TTC549 (cell line): Measurements from ENCODE around the gene PUSL1.

Source experiments
- FAIRE-seq: peaks from 2 replicates; lab custom pipeline; 2012; peaks lifted over from hg19 to GRCh38; lab: Jason Lieb, UNC

Gene PUSL1

DNA sequence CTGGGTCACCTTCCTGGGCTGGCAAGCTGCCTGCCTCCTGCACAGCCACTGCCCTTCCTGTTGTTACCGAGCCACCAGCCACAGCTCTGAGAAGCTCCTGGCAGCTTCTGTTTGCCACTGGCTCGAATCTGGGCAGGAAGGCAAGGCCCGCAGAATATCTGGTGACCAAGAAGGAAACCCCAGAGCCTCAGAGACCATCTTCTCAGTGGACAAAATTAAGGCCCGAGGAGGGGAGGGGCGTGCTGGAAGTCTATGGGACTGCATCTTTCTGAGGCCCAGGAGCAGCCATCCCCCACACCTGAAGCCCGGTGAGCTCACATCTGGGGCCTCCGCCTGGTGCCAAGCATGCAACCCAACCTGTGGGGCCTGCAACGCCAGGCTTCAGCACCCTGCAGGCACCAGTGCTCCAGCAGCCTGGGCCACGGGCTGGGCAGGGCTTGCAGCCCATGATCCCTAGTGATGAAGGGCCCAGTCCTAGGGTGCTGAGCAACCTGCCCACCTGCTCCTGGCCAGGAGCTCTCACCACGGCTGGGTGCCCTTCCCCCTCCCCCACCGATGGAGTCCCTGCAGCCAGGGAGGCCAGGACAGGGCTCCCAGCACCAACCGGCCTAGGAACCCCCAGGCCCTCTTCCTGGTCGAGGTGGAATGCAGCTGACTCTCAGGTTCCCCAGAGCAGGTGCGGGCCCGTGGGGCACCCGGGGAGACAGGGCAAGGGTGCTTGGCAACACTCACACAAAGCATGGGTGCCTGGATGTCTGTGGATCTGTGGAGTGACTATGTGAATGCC, 17.1 kb downstream of the PUSL1 start:
- FAIRE-seq: no peak

GRCh38 chr1:1326075-1326605, 17.7 kb downstream of the PUSL1 start:
- FAIRE-seq: no peak

- FAIRE-seq: no peak
These were observed 18.9 kb downstream of the PUSL1 start for GRCh38 chr1:1327291-1327690.

DNA sequence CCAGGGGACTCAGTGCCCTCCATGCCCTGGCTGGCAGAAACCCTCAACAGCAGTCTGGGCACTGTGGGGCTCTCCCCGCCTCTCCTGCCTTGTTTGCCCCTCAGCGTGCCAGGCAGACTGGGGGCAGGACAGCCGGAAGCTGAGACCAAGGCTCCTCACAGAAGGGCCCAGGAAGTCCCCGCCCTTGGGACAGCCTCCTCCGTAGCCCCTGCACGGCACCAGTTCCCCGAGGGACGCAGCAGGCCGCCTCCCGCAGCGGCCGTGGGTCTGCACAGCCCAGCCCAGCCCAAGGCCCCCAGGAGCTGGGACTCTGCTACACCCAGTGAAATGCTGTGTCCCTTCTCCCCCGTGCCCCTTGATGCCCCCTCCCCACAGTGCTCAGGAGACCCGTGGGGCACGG, 19.9 kb downstream of the PUSL1 start:
- FAIRE-seq: no peak

DNA sequence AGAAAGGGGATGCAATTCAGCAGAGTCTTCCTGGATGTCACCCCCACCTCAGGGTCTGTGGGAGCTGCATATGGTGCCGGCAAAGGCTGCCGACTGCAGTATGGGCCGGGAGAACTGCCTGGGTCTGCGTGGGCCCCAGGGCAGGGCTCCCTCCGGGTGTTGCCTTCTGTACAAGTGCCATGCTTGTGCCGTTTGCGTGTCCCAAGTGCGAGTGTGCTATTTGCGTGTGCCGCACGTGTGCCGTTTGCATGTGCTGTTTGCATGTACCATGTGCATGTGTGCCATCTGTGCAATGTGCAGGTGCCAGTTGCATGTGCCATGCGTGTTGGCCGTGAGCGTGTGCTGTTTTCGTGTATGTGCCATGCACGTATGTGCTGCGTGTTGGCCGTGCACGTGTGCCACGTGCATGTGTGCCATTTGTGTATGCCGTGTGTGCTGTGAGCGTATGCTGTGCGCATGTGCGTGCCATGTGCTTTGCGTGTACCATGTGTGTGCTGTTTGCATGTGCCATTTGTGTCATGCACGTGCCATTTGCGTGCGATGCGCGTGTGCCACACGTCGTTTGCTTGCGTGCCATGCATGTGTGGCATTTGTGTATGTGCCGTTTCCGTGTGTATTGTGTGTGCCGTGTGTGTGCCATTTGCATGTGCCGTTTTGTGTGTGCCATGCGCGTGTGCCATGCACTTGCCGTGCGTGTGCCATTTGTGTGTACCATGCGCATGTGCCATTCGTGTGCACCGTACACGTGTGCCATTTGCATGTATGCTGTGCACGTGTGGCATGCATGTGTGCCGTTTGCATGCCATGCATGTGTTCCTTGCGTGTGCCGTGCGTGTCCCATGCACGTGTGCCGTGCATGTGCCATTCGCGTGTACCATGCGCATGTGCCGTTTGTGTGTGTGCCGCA, 21.2 kb downstream of the PUSL1 start:
- FAIRE-seq: no peak

- no peak for FAIRE-seq
These were observed 22.1 kb downstream of the PUSL1 start for GRCh38 chr1:1330366-1331067.

DNA sequence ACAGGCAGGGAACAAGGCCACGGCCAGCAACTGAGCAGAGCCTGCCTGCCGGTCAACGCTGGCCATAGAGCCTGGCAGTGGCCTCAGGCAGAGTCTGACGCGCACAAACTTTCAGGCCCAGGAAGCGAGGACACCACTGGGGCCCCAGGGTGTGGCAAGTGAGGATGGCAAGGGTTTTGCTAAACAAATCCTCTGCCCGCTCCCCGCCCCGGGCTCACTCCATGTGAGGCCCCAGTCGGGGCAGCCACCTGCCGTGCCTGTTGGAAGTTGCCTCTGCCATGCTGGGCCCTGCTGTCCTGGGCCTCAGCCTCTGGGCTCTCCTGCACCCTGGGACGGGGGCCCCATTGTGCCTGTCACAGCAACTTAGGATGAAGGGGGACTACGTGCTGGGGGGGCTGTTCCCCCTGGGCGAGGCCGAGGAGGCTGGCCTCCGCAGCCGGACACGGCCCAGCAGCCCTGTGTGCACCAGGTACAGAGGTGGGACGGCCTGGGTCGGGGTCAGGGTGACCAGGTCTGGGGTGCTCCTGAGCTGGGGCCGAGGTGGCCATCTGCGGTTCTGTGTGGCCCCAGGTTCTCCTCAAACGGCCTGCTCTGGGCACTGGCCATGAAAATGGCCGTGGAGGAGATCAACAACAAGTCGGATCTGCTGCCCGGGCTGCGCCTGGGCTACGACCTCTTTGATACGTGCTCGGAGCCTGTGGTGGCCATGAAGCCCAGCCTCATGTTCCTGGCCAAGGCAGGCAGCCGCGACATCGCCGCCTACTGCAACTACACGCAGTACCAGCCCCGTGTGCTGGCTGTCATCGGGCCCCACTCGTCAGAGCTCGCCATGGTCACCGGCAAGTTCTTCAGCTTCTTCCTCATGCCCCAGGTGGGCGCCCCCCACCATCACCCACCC, 22.9 kb downstream of the PUSL1 start, which contains the start of gene TAS1R3:
Gene TAS1R3 (plus strand): TSS at position 213 of the 898 bp plus-strand sequence. CDS start 66 bp downstream, at position 279.
- FAIRE-seq: no peak

GRCh38 chr1:1332031-1332755, 23.8 kb downstream of the PUSL1 start:
- no peak for FAIRE-seq

DNA sequence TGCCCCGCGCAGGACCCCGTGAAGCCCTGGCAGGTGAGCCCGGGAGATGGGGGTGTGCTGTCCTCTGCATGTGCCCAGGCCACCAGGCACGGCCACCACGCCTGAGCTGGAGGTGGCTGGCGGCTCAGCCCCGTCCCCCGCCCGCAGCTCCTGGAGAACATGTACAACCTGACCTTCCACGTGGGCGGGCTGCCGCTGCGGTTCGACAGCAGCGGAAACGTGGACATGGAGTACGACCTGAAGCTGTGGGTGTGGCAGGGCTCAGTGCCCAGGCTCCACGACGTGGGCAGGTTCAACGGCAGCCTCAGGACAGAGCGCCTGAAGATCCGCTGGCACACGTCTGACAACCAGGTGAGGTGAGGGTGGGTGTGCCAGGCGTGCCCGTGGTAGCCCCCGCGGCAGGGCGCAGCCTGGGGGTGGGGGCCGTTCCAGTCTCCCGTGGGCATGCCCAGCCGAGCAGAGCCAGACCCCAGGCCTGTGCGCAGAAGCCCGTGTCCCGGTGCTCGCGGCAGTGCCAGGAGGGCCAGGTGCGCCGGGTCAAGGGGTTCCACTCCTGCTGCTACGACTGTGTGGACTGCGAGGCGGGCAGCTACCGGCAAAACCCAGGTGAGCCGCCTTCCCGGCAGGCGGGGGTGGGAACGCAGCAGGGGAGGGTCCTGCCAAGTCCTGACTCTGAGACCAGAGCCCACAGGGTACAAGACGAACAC, 24.5 kb downstream of the PUSL1 start:
- FAIRE-seq: no peak

GRCh38 chr1:1333551-1334241, 25.3 kb downstream of the PUSL1 start:
- FAIRE-seq: no peak

DNA sequence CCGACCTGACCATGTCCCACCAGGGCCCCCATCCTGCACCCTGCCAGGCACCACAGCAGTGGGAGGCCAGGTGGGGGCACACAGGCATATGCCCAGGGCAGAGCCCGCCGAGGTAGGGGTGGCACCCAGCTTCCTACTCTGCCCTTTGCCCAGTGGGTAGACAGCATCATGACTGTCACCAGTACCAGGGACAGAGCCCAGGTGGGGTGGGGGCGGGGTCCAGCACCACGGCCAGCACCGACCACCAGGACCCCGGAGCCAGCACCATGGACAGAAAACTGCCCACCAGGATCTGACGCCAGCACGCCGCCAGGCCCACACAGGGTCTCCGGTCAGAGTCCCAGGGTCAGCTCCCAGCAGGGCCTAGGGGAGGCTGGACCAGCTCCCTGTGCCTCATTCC, 26.4 kb downstream of the PUSL1 start:
- FAIRE-seq: no peak

DNA sequence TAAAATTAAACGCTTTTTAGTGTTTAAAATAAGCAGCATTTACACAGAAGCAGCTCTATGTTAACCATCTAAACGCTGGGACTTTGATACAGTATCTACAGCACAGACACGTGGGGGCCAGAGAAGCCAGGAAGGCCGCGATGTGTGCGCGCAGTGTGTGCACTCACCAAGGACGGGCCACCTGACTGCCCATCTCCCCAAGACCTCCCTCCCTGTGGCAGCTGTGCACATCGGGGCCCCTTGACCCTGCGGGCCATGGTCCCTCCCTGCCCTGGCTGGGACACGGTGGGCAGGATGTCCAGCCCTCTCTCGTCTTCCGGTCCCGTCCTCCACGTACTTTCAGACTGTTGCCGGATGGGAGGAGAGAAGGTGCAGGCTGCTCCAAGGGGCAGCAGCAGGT, 26.9 kb downstream of the PUSL1 start:
- FAIRE-seq: no peak

GRCh38 chr1:1335792-1336248, 27.4 kb downstream of the PUSL1 start:
- no peak for FAIRE-seq

- FAIRE-seq: no peak
These were observed 28.0 kb downstream of the PUSL1 start for GRCh38 chr1:1336446-1336845.

- no peak for FAIRE-seq
These were observed 28.8 kb downstream of the PUSL1 start for GRCh38 chr1:1336931-1337792.

DNA sequence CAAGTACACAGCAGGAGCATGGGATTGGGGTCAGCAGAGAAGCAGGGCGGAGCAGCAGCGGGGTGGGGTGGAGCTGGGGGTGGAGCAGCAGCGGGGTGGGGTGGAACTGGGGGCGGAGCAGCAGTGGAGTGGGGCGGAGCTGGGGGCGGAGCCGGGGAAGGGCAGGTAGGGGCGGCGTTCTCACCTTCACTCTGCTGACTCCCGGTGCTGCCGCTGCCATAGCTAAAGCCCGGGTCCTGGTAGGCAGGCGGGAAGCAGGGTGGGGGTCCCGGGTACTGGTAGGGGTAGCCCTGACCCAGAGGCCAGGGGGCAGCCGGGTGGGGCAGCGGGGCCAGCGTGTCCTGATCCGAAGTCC, 29.4 kb downstream of the PUSL1 start:
- FAIRE-seq: no peak

- FAIRE-seq: no peak
These were observed 29.9 kb downstream of the PUSL1 start for GRCh38 chr1:1338278-1338677.

DNA sequence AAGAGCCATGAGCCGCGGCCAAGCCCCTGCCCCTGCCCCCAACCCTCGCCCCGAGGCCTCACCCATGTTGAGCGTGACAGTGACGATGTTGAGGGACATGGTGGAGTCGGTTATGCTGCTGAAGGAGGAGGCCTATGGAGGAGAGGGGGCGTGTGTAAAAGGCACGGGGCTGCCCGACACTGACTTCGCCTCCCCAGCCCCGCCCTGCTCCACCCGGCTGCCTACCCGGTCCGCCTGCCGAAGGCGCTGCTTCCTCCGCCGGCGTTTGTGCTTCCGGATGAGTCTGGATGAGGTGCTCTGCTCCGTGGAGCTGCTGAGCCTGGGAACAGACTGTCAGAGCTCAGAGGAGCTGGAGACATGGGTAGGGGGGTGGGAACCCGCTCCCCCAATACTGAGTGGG, 31.8 kb downstream of the PUSL1 start:
- FAIRE-seq: no peak
